ENCODE measurements around the gene PPP1R16B.

Gene PPP1R16B

GRCh38 chr20:38847840-38848239 lies 42.3 kb downstream of the PPP1R16B start:
- ChIA-PET POLR2A (no interaction called here), CTCF (interaction anchor here (3.0 to 5.7 kb wide), 2 partner anchors 10 to 12 kb away, joined by 23 to 102 read pairs; no protein-coding TSS in a partner anchor)
- no peak for DNase-seq (ENCODE audit: extremely low spot score)
- TF ChIP-seq, protein P1, sequence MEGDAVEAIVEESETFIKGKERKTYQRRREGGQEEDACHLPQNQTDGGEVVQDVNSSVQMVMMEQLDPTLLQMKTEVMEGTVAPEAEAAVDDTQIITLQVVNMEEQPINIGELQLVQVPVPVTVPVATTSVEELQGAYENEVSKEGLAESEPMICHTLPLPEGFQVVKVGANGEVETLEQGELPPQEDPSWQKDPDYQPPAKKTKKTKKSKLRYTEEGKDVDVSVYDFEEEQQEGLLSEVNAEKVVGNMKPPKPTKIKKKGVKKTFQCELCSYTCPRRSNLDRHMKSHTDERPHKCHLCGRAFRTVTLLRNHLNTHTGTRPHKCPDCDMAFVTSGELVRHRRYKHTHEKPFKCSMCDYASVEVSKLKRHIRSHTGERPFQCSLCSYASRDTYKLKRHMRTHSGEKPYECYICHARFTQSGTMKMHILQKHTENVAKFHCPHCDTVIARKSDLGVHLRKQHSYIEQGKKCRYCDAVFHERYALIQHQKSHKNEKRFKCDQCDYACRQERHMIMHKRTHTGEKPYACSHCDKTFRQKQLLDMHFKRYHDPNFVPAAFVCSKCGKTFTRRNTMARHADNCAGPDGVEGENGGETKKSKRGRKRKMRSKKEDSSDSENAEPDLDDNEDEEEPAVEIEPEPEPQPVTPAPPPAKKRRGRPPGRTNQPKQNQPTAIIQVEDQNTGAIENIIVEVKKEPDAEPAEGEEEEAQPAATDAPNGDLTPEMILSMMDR (IDR thresholded peaks at IDR 0.05; ENCODE audit: control extremely low read depth, extremely low read depth, low read depth, missing control alignments): no peak

- DNase-seq (ENCODE audit: extremely low spot score): no peak
- TF ChIP-seq, protein P1 (IDR thresholded peaks at IDR 0.05; ENCODE audit: control extremely low read depth, extremely low read depth, low read depth, missing control alignments): no peak
- CTCF ChIA-PET: interaction anchor here (1.1 to 2.0 kb wide), 5 partner anchors 13 to 64 kb away, joined by 3 to 5 read pairs (median 4); no protein-coding TSS in a partner anchor
- POLR2A ChIA-PET: no interaction called here
These were observed 48.3 kb downstream of the PPP1R16B start for GRCh38 chr20:38853759-38854158.

GRCh38 chr20:38854654-38855066 lies 49.2 kb downstream of the PPP1R16B start:
- ChIA-PET POLR2A (no interaction called here), CTCF (interaction anchor here (1.8 to 8.8 kb wide), 4 partner anchors 10 to 38 kb away, joined by 10 to 122 read pairs (median 89); no protein-coding TSS in a partner anchor)
- DNase-seq (ENCODE audit: extremely low spot score): no peak
- TF ChIP-seq, protein P1 (IDR thresholded peaks at IDR 0.05; ENCODE audit: control extremely low read depth, extremely low read depth, low read depth, missing control alignments): no peak

DNA sequence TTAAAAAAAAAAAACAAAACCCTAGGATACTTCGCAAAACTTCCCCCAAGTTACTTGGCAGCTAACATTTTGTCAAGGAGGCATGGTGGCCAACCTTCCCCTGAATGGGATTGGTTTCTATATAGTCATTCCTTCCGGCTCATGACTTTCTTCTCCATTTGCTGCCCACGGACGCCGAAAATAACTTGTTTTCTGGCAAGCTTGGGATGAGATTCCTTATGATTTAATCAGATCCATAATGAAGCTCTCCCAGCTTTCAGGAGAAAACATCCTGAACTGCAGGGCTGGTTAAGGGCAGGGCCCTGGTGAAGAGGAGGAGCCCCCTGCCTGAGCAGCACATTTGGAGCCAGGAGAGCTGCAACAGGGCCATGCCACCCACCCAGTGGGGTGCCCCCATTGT lies 49.9 kb downstream of the PPP1R16B start:
- CTCF ChIA-PET: interaction anchor here (1.0 to 8.8 kb wide), 8 partner anchors 10 to 65 kb away, joined by 3 to 122 read pairs (median 9); no protein-coding TSS in a partner anchor
- POLR2A ChIA-PET: interaction anchor here (0.7 to 0.9 kb wide), 2 partner anchors 13 to 225 kb away, joined by 3 to 4 read pairs; no protein-coding TSS in a partner anchor
- TF ChIP-seq, protein P1 (IDR thresholded peaks at IDR 0.05; ENCODE audit: control extremely low read depth, extremely low read depth, low read depth, missing control alignments): no peak
- no peak for DNase-seq (ENCODE audit: extremely low spot score)

GRCh38 chr20:38856570-38856969 lies 51.1 kb downstream of the PPP1R16B start:
- TF ChIP-seq, protein P1 (IDR thresholded peaks at IDR 0.05; ENCODE audit: control extremely low read depth, extremely low read depth, low read depth, missing control alignments): no peak
- ChIA-PET POLR2A (interaction anchor here (0.9 kb wide), 1 partner anchor 14 kb away, joined by 3 read pairs; no protein-coding TSS in a partner anchor), CTCF (interaction anchor here (0.9 to 8.8 kb wide), 13 partner anchors 12 to 66 kb away, joined by 3 to 122 read pairs (median 8); partner anchors contain the start of gene PPP1R16B)
- DNase-seq (ENCODE audit: extremely low spot score): no peak

DNA sequence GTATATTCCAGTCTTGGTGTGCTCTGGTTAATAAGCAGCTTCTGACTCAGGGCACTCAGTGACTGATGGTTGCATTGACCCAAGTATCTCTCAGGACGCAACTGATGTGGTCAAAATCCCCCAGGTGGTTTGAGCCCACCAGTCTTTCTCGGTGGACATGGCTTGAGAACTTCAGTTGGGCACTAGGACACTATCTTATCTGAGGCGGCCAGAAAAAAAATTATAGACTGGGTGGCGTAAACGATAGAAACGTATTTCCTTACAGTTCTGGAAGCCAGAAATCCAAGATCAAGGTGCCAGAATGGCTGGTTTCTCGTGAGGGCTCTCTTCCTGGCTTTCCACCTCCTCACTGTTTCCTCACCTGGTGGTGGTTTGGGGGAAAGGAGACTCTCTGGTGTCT lies 52.2 kb downstream of the PPP1R16B start:
- no peak for DNase-seq (ENCODE audit: extremely low spot score)
- CTCF ChIA-PET: interaction anchor here (0.9 to 8.8 kb wide), 10 partner anchors 8 to 67 kb away, joined by 3 to 122 read pairs (median 8); no protein-coding TSS in a partner anchor
- TF ChIP-seq, protein P1 (IDR thresholded peaks at IDR 0.05; ENCODE audit: control extremely low read depth, extremely low read depth, low read depth, missing control alignments): no peak
- POLR2A ChIA-PET: no interaction called here

Measured in GM10248 (cell line).